Iris pigment epithelial cell (primary cell): ENCODE measurements around the gene SMAD7.
"Not testable (repeated sequence)": the region's sequence is repeated elsewhere in the genome, so short reads cannot be mapped to it uniquely, and the experiment has no call there.

ENCODE experiments used
- DNase-seq: peaks from one replicate; pipeline ENCODE4 v3.0.0-alpha.2; 2011; ENCODE audit warnings: low read depth

The SMAD7 gene

DNA sequence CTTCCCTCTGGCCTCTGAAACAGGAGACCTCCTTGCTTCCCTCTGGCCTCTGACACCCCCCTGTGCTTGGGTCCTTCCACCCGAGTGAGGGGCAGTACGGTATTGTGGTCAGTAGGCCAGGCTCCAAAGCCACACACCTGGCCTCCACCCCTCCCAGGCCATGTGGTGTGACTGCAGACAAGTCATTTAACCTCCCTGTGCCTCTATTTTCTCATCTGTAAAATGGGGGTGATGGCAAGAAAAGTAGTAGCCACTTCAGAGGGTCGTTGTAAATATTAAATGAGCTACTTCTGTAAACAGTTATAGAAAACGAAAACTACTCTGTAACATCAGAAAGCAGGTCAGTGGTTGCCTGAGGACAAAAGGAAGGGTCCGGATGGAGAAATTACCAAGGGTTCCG lies 74.2 kb downstream of the SMAD7 start:
- no peak for DNase-seq

DNA sequence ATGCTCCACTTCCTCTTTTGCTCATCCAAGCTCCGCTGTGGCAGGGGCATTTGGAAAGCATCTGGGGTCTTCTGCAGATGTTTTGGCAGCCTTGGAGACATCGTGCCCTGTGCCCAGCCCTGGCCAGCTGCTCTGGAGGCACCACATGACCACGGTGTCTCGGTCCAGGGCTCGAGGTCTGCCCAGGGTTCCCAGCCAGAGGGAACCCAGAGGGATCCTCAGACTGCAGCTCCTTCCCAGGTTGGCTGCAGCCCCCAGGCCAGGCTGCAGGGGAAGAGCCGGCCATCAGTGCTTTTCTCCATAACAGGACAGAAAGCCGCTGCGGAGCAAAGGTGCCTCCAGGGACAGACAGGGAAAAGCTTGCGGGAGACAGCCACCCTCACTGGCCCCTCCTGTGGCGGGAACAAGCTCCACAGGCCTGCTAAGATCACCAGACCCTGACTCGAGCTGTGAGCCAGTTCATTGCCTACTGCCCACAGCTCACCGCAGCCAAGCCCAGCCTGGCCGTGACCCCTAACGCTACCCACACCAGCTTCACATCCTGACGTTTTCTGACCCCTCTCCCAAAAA lies 74.7 kb downstream of the SMAD7 start:
- no peak for DNase-seq

DNA sequence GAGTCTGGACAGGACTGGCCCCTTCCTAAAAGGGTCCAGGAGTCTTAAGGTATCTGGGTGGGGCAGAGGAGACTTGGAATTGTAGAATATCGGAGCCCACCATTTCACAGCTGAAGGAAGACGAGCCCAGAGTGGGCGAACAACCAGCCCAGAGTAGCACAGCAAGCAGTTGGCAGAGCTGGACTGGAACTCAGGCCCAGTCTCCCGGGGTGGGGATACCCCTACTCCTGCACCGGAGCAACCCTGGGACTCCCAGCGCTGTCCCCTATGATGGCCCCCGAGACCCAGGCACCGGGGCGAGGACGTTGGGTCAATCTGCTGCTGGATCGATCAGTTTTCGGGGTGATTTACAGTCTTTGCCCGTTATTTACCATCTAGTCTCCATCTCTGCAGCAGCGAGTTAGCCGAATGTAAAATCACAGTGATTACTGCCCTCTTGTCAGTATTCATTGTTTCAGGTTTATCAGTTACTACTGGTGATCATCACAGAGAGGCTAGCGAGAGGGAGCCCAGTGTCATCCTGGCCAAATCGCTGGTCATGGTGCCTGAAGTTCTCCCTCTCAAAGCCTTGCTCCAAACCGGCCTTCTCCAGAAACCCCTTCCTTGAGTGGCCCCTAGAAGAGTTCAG lies 75.3 kb downstream of the SMAD7 start:
- DNase-seq, result no peak

- no peak for DNase-seq
Measured at GRCh38 chr18:48874701-48875162, 76.0 kb downstream of the SMAD7 start.

GRCh38 chr18:48874233-48874632 lies 76.5 kb downstream of the SMAD7 start:
- DNase-seq, result no peak

DNA sequence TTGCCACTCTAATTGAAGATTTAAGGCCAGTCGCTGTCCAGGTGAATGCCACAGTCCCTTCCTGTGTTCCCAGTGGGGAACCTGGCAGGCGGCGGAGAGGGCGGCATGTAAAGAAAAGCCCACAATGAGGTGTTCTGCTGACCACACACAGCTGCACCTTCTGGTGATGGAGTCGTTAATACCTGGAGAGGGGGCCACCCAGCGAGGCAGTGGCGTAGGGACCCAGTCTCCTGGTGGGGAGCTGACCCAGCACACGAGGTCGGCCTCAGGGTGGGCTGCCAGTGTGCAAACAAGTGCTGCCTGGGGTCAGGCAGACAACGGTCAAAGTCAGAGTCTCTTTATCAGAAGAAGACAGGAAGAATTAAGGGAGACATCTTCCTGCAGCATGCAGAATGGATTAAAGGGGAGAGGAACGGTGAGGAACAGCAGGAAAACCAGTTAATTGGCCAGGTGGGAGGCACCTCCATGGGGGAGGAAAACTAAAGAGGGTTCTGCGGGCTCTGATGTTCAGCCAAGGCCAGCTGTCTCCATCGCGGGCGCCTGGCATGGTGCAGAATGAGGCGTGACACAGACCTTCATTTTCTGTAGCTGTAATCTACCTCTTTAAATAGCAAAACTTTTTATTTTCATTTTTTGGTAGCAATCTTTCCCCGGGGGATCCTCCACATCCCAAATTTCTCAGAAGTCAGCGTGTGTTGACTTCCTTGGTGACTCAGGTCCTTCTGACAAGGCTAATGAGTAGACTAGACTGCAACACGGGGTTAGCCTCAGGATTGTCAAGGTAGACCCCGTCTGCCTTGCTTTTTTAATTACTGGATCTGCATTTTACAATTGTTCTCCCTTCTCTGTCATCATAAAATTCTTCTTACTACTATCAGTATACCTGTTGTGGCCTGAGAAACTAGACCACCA lies 78.3 kb downstream of the SMAD7 start:
- DNase-seq, result peak; percentile 45

DNA sequence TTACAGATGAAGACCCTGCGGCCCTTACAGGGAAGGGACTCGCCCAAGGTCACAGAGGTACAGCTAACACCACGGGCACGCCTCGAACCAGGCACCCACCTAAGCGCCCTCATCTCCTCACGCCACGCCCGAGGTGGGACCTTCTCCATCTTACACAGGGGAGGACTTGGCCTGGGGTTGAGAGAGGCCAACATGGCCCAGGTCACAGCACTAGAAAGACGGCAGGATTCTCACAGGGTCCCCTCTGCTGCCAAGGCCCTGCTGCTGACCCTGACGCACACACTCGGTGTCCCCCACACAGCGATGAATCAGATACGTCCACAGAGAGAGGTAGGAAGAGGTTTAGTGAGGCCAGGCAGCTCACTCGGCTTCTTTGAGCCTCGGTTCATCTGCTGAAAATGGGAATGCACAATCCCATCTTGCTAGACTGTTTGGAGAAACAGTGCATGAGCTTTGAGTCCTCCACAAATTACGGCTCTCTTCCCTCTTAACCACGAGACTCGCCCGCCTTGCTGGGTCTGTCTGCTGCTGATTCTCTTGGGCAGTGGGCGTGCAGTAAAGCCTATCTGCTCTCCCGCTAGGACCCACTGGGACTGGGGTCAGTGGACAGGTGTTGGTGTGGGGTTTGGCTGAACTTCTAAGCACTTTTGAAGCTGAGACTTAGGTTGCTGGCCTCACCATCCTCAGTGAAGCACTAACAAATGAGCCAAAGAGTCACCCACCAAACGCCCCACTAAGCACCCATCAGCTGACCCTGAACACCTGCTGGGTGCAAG lies 79.2 kb downstream of the SMAD7 start:
- DNase-seq, result no peak

DNA sequence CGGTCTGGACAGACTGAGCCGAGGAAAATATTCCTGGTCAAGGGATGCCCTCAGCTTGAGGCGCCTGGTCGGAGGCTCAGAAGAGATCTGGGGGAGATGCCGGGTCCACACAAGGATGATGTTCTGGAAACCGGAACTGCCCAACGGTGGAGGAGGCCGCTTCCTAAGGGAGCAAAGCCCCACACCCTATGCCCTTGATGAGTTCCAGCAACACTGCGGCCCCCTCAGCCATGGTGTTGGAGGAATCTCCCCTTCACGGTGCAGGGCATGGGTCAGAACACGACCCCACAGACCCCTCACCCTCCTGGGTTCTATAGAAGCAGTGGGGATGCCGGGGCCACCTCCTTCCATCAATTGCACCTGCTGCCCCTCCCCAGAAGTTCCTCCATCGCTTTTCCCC lies 79.8 kb downstream of the SMAD7 start:
- not testable (repeated sequence) for DNase-seq
